Vagina (tissue), 2 donors: ENCODE results near the gene ADGRG3.

Experiments used
- POLR2A ChIP-seq, 2 donors: fragments of 450-650 bp; IDR thresholded peaks; one replicate each; pipeline ENCODE4 v1.6.1; 2017; ENCODE audit warnings: antibody characterized with exemption in 2 of 2, mild to moderate bottlenecking in 2 of 2, moderate library complexity in 2 of 2
- POLR2AphosphoS5 ChIP-seq, 2 donors: sonication (generic); formaldehyde crosslinking; IDR thresholded peaks; one replicate each; pipeline ENCODE4 v1.9.0; 2017; ENCODE audit warnings: antibody characterized with exemption in 2 of 2, mild to moderate bottlenecking in 2 of 2, low read depth in 1 of 2; ENCODE audit not compliant: insufficient read depth in 1 of 2
- TF ChIP-seq, protein P1 (sequence below), 3 experiments: fragments of 450-650 bp in 2 of 3; fragments of 200-600 bp in 1 of 3; sonication (generic) in 1 of 3; IDR thresholded peaks; one replicate each; pipeline ENCODE4 v1.5.1; 2017 to 2019; ENCODE audit warnings: antibody characterized with exemption in 3 of 3, mild to moderate bottlenecking in 2 of 3, moderate library complexity in 2 of 3

DNA sequence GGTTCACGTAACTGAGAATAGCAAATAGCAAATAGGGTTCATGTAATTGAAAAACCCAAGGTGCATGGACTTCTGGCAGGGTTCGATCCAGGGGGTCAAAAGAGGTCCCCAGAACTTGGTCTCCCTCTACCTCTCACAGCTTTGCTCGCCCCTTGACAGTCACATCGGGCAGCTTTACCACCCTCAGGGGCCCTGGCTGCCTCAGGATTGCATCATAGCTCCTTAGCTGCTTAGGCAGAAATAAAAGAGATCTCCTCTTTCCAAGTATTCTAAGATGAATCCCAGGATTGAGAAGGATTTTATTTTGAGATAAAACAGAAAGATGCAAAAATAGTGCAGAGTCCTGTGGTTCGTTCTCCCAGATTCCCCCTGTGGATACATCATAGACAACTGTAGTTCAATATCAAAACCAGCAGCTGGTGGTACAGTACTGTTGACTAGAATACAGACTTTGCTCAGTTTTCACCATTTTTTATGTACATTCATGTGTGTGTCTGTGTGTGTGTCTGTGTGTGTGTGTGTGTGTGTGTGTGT, 12.8 kb downstream of the ADGRG3 start:
- TF ChIP-seq POLR2AphosphoS5 (IDR thresholded peaks at IDR 0.05; ENCODE audit: insufficient read depth in 1 of 2, low read depth in 1 of 2) (no peak), POLR2A (IDR thresholded peaks at IDR 0.05) (no peak)
- TF ChIP-seq, protein P1, sequence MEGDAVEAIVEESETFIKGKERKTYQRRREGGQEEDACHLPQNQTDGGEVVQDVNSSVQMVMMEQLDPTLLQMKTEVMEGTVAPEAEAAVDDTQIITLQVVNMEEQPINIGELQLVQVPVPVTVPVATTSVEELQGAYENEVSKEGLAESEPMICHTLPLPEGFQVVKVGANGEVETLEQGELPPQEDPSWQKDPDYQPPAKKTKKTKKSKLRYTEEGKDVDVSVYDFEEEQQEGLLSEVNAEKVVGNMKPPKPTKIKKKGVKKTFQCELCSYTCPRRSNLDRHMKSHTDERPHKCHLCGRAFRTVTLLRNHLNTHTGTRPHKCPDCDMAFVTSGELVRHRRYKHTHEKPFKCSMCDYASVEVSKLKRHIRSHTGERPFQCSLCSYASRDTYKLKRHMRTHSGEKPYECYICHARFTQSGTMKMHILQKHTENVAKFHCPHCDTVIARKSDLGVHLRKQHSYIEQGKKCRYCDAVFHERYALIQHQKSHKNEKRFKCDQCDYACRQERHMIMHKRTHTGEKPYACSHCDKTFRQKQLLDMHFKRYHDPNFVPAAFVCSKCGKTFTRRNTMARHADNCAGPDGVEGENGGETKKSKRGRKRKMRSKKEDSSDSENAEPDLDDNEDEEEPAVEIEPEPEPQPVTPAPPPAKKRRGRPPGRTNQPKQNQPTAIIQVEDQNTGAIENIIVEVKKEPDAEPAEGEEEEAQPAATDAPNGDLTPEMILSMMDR (IDR thresholded peaks at IDR 0.05), result no peak
